Measurements from ENCODE around the gene TIMM13.

DNA sequence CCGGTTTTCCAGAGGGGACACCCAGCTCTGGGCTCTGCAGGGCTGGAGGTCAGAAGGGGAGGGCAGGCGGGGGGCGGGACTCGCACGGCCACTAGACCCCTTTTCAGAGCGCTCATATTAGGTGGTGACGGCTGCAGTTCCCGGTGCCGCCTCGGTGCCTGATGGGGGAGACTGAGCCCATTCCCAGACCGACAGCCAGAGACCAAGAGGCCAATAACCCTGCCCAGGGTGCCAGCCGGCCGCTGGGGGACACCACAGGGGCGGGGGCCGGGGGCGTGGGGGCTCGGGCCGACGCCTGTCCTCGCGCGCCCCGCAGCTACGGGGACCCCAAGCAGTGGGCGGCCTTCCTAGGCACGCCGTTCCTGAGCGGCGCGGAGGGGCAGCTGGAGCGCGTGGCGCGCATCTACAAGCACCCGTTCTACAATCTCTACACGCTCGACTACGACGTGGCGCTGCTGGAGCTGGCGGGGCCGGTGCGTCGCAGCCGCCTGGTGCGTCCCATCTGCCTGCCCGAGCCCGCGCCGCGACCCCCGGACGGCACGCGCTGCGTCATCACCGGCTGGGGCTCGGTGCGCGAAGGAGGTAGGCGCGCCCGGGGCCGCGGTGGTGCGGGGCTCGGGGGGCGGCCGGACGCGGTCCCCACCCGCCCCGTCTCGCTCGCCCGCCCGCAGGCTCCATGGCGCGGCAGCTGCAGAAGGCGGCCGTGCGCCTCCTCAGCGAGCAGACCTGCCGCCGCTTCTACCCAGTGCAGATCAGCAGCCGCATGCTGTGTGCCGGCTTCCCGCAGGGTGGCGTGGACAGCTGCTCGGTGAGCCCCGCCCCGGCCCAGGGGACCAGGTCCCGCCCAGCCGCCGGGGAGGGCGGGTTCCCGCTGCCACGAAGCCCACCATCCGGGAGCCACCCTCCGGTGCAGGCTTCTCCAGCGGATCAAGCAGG is 2.4 kb downstream of the TIMM13 start:
- TF ChIP-seq, protein P1, sequence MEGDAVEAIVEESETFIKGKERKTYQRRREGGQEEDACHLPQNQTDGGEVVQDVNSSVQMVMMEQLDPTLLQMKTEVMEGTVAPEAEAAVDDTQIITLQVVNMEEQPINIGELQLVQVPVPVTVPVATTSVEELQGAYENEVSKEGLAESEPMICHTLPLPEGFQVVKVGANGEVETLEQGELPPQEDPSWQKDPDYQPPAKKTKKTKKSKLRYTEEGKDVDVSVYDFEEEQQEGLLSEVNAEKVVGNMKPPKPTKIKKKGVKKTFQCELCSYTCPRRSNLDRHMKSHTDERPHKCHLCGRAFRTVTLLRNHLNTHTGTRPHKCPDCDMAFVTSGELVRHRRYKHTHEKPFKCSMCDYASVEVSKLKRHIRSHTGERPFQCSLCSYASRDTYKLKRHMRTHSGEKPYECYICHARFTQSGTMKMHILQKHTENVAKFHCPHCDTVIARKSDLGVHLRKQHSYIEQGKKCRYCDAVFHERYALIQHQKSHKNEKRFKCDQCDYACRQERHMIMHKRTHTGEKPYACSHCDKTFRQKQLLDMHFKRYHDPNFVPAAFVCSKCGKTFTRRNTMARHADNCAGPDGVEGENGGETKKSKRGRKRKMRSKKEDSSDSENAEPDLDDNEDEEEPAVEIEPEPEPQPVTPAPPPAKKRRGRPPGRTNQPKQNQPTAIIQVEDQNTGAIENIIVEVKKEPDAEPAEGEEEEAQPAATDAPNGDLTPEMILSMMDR (IDR thresholded peaks at IDR 0.05; ENCODE audit: low read depth, low read length, poor library complexity, severe bottlenecking): no peak
- TF ChIP-seq EZH2phosphoT487 (IDR thresholded peaks at IDR 0.05; ENCODE audit: borderline replicate concordance, low read length): no peak

Data from DOHH2 (cell line).